ENCODE results near the gene TOMM7.

- TF ChIP-seq POLR2AphosphoS2 (conservative IDR thresholded peaks at IDR 0.05; ENCODE audit: low read length) (no peak; the same call in 1 of the 2 replicates), HMGXB4 (CRISPR knock-in tag; IDR thresholded peaks at IDR 0.05; ENCODE audit: borderline replicate concordance) (no peak), EP300 (IDR thresholded peaks at IDR 0.05) (no peak), JUNB (IDR thresholded peaks at IDR 0.05) (no peak), CTCF (IDR thresholded peaks at IDR 0.05) (no peak)
These were observed 42.4 kb upstream of the TOMM7 start for GRCh38 chr7:22864855-22865601.
